ENCODE results near the gene GEMIN7. TPM values are rescaled to one million over a fixed set of nuclear protein-coding genes. Genes with fewer than 3 reads are reported as not detected.

GEMIN7 gene
- total RNA-seq, 1 experiment from 2014 or later, result 34.0 TPM

DNA sequence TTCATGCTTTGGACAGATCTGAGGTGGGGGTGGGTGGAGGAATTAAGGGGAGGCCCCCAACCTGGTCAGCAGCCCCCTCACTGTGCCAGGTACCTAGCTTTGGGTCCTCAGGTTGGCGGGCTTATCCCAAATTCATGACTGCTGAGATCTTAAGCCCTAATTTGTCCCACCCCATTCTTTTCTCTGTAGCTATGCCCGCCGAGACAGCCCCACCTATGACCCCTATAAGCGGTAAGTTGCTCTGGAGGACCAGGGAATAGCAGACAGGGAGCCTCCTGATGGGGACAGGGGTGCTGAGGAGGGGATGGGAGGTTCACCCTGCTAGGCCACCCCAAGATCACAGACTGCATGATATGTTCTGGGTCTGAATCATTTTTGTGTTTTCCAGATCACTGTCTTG, 17.1 kb upstream of the GEMIN7 start:
- ChIA-PET CTCF (no interaction called here), POLR2A (ENCODE audit: low non-redundant PET) (no interaction called here)
- no peak for DNase-seq (ENCODE audit: low spot score)
- TF ChIP-seq EZH2 (IDR thresholded peaks at IDR 0.05; ENCODE audit: borderline replicate concordance, low read depth, low read length, poor library complexity, severe bottlenecking), result no peak
- TF ChIP-seq, protein P1, sequence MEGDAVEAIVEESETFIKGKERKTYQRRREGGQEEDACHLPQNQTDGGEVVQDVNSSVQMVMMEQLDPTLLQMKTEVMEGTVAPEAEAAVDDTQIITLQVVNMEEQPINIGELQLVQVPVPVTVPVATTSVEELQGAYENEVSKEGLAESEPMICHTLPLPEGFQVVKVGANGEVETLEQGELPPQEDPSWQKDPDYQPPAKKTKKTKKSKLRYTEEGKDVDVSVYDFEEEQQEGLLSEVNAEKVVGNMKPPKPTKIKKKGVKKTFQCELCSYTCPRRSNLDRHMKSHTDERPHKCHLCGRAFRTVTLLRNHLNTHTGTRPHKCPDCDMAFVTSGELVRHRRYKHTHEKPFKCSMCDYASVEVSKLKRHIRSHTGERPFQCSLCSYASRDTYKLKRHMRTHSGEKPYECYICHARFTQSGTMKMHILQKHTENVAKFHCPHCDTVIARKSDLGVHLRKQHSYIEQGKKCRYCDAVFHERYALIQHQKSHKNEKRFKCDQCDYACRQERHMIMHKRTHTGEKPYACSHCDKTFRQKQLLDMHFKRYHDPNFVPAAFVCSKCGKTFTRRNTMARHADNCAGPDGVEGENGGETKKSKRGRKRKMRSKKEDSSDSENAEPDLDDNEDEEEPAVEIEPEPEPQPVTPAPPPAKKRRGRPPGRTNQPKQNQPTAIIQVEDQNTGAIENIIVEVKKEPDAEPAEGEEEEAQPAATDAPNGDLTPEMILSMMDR (conservative IDR thresholded peaks at IDR 0.05; ENCODE audit: low read depth, low read length), result no peak
- intact Hi-C loops (cut with micrococcal nuclease; ENCODE audit: unreplicated experiment), result no loop called here
- no peaks in the 10 kb centered on the region for H3K4me1 ChIP-seq (ENCODE audit: insufficient read depth, low read length, poor library complexity, severe bottlenecking)
- no TSS peak for BruUV-seq (replicated peaks)
- H3K27me3 ChIP-seq (replicated peaks; ENCODE audit: insufficient read depth, low read depth, low read length, poor library complexity), result no peaks in the 10 kb centered on the region
- H3K36me3 ChIP-seq (ENCODE audit: insufficient read depth, low read length, poor library complexity, severe bottlenecking), result peaks cover 67% of the 10 kb centered on the region
- H3K27ac ChIP-seq (ENCODE audit: low read depth, low read length, poor library complexity, severe bottlenecking), result no peak overlapping the region
- no peak overlapping the region for H3K4me3 ChIP-seq (ENCODE audit: low read depth, low read length, poor library complexity, severe bottlenecking)
- H3K9me3 ChIP-seq (ENCODE audit: low read depth, low read length, poor library complexity, severe bottlenecking), result no peaks in the 10 kb centered on the region

DNA sequence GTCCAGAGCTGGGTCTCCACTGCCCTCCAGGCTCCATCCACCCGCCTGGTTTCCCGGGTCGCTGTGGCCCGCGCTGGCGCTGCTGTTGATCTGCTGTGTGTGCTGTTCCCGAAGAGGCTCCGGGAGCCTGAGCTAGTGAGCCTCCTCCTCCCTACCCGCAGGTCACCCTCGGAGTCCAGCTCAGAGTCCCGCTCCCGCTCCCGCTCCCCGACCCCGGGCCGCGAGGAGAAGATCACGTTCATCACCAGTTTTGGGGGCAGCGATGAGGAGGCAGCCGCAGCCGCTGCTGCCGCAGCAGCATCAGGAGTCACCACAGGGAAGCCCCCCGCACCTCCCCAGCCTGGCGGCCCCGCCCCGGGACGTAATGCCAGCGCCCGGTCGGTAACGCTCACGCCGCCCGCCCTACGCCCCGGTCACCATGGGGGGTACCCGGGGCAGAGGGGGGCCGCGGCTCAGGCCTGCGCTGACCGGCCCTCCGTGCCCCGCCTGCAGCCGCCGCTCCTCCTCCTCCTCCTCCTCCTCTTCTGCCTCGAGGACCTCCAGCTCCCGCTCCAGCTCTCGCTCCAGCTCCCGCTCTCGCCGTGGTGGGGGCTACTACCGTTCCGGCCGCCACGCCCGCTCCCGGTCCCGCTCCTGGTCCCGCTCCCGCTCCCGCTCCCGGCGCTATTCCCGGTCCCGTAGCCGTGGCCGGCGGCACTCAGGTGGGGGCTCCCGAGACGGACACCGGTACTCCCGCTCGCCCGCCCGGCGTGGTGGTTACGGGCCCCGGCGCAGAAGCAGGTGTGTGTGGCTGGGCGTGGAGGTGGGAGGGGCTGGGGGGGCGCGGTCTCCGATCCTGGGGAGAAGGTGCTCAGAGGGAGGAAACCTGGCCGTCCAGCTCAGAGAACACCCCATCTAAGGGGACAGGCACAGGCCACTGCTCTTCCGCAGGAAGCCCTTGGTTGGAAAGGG, 14.9 kb upstream of the GEMIN7 start:
- POLR2A ChIA-PET (ENCODE audit: low non-redundant PET), result no interaction called here
- CTCF ChIA-PET, result interaction anchor here (0.6 to 0.7 kb wide), 2 partner anchors 93 to 246 kb away, joined by 3 to 7 read pairs; no protein-coding TSS in a partner anchor
- Histone ChIP-seq H3K27me3 (replicated peaks; ENCODE audit: insufficient read depth, low read depth, low read length, poor library complexity) (no peaks in the 10 kb centered on the region), H3K4me1 (ENCODE audit: insufficient read depth, low read length, poor library complexity, severe bottlenecking) (no peaks in the 10 kb centered on the region), H3K36me3 (ENCODE audit: insufficient read depth, low read length, poor library complexity, severe bottlenecking) (peaks cover 66% of the 10 kb centered on the region), H3K4me3 (ENCODE audit: low read depth, low read length, poor library complexity, severe bottlenecking) (no peak overlapping the region), H3K27ac (ENCODE audit: low read depth, low read length, poor library complexity, severe bottlenecking) (no peak overlapping the region), H3K9me3 (ENCODE audit: low read depth, low read length, poor library complexity, severe bottlenecking) (no peaks in the 10 kb centered on the region)
- intact Hi-C loops (cut with micrococcal nuclease; ENCODE audit: unreplicated experiment), result no loop called here
- BruUV-seq (replicated peaks), result no TSS peak
- DNase-seq (ENCODE audit: low spot score), result no peak
- TF ChIP-seq, protein P1 (conservative IDR thresholded peaks at IDR 0.05; ENCODE audit: low read depth, low read length), result no peak
- no peak for TF ChIP-seq EZH2 (IDR thresholded peaks at IDR 0.05; ENCODE audit: borderline replicate concordance, low read depth, low read length, poor library complexity, severe bottlenecking)

- no peaks in the 10 kb centered on the region for H3K4me1 ChIP-seq (ENCODE audit: insufficient read depth, low read length, poor library complexity, severe bottlenecking)
- H3K9me3 ChIP-seq (ENCODE audit: low read depth, low read length, poor library complexity, severe bottlenecking), result no peaks in the 10 kb centered on the region
- intact Hi-C loops (cut with micrococcal nuclease; ENCODE audit: unreplicated experiment), result no loop called here
- ChIA-PET CTCF (no interaction called here), POLR2A (ENCODE audit: low non-redundant PET) (no interaction called here)
- no TSS peak for BruUV-seq (replicated peaks)
- no peak overlapping the region for H3K4me3 ChIP-seq (ENCODE audit: low read depth, low read length, poor library complexity, severe bottlenecking)
- no peak for TF ChIP-seq EZH2 (IDR thresholded peaks at IDR 0.05; ENCODE audit: borderline replicate concordance, low read depth, low read length, poor library complexity, severe bottlenecking)
- TF ChIP-seq, protein P1 (conservative IDR thresholded peaks at IDR 0.05; ENCODE audit: low read depth, low read length), result no peak
- H3K36me3 ChIP-seq (ENCODE audit: insufficient read depth, low read length, poor library complexity, severe bottlenecking), result peaks cover 53% of the 10 kb centered on the region
- DNase-seq (ENCODE audit: low spot score), result no peak
- H3K27ac ChIP-seq (ENCODE audit: low read depth, low read length, poor library complexity, severe bottlenecking), result no peak overlapping the region
- no peaks in the 10 kb centered on the region for H3K27me3 ChIP-seq (replicated peaks; ENCODE audit: insufficient read depth, low read depth, low read length, poor library complexity)
These were observed 12.0 kb upstream of the GEMIN7 start for GRCh38 chr19:45066921-45067661.

All from A673 (cell line).